ENCODE results near the gene TAB2.
"Not testable (repeated sequence)": the region's sequence is repeated elsewhere in the genome, so short reads cannot be mapped to it uniquely, and the experiment has no call there.

The TAB2 gene

DNA sequence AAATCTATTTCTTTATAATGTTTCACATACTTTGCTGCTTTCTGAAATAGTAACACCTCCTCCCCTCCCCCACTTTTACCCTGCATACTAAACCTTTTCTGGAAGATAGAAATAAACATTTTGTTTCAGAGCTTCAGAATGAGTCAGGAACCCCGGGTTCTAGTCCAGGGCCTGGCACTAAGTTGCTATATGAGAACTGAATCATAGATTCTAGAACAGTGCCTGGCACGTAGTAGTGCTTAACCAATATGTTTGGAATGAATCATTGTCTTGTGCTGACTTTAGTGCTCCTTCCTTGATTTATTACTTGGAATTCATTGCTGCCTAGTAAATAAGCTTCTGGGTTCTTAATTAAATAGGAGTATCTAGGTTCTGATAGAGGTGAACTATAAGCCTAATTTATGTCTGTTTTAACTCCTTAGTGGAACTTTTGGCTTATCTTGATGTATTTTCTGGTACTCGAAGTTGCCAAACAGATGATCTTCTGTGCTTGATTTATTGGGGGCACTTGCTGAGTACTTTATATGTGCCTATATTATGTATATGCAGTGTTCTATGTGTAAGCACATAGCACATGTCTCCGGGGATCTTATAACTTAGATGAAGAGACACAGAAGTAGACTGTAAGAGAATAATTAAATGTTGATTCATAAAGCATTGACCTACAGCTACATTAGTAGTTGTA is 18.6 kb downstream of the TAB2 start:
- DNase-seq = peak; percentile 90

DNA sequence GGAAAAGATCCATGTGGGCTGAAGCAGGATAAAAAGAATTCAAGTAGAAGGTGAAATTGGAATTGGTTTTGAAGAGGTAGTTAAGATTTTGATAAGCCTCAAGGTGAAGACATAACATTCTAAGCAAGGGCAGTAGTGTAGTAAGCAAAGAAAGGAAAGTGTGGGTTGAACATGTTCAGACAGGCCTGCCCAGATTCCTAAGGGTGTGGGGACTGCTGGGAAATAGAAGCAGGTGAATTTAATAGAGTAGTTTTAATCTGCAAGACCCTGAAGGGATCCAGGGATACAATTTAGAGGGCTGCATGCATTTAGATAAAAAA is 19.1 kb downstream of the TAB2 start:
- DNase-seq = peak; percentile 43

DNA sequence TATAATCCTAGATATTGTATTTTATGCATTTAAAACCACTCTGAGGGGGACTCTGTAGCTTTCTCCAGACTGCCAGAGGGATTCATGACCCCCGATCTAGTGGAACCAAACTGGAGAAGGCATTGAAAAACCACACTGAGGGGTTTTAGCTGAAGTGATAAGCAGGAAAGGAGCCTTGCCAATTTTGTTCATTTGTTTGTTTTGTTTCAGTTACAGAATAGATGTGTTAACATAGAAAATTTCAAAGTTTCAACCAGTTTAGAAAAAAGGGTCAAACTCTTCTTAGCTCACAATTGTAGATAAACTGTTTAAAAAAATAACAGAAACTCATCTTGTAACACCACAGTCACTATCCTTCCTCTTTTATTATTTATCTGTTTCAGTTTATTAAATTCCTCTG is 19.8 kb downstream of the TAB2 start:
- DNase-seq = no peak

DNA sequence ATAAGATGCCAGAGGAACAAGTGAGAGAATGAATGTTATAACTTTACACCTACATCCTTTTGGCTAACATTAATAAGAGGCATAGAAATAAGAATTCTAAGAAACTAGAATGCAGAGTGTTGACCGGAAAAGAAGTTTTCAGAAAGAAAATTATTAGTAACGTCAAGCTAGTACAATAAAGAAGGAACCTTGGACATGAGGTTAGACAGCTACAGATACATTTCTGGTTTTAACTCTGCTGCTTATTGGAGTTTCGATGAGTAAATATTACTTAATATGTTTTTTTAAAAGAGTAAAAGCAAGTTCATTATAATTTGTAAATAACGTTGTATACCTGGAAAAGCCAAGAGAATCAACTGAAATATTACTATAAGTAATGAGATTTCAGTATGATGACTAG is 22.7 kb downstream of the TAB2 start:
- DNase-seq = no peak

DNA sequence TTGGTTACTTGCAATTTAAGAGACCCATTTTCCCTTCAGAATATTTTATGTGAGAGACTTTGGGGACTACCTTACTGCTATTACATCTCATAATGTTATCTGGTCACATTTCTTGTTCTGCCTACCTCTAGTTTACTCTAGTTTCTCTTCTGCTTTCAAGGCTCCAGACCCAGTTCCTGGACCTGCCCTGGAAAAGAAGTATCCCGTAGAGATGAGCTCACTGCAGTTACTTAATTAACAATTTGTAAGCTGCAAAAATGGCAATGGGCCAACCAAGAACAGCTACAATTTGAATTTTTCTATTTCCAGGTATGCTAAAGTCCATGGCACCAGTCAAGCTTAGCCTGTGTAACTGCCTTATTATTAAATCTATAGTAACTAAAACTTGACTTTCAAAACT is 25.0 kb downstream of the TAB2 start:
- DNase-seq = no peak

DNA sequence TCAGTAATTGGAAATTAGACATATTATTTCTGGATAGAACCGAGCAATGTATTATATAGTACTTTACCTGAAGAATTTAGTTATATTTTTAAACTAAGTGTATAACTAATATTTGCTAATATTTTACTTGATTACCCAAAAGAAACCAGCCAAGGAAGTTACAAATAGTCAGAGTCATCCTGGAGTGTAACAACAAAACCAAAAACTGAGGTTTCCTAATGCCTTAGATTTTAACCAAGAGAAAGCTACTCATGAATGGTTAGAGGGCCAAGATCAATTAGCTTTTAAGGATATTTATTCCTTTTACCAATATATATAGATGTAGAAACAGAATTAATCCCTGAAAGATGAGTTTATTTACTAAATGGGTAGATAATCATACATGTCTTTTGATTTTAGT is 26.0 kb downstream of the TAB2 start:
- no peak for DNase-seq

DNA sequence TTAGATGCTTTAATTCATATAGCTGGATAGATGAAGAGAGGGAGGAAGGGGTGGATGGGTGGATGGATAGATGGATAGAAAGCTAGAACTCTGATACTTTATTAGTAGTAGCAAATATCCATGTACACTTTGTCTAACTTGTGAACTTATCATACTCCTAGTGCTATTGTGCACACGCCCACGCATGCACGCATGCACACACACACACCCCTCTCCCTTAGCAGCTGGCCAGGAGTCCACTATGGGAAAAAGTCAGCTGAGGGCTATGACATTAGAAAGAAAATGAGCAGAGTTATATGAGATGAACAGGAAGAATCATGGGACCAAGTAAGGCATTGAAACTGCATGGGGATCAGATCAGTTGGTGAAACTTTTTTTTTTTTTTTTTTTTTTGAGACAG is 28.6 kb downstream of the TAB2 start:
- DNase-seq = no peak

DNA sequence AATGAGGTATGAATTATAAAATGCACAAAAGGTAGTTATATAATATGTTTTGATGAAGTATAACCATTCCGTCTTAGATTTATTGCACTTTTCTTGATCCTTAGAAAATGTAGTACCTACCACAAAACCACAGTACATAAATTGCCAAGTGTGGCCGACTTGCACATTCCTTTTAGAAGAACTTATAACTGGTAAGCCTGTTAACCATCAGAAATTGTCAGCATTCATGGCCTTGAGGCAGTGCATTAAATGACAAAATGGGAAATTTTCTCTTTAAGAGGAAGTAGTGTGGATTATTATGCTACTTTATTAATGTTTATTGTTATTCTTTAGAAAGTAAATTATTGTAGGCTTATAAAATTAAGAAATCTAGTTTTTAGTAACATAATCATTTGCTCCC is 29.6 kb downstream of the TAB2 start:
- DNase-seq = no peak

DNA sequence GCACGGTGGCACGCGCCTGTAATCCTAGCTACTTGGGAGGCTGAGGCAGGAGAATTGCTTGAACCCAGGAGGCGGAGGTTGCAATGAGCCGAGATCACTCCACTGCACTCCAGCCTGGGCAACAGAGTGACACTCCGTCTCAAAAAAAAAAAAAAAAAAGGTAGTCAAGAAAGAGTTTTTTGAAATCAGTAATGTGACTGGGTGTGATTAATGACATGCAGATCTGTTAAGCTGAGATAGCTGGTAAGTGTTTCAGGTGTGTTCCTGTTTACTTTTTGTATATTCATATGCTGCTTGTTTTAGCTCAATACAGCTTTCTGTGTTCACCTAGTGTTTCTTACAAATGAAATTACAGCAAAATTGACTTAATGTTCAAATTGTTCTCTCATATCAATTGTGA is 31.8 kb downstream of the TAB2 start:
- not testable (repeated sequence) for DNase-seq

DNA sequence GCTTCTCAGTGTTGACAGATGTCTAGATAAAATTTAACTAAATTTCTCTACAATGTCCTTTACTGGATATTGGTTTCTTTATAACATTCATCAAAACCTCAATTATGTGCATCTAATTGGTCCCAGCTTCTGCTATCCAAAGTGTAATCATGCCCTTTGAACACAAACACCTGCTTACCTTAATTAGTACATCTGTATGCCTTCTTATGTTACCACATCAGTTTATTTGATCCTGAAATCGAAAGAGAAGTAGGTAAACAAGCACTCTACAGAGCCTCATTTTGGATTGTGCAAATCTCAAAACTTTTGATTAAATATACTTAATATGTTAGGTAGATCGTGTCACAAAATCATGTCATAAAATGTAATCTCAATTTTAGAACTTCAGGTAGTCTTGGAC is 36.5 kb downstream of the TAB2 start:
- DNase-seq = no peak

DNA sequence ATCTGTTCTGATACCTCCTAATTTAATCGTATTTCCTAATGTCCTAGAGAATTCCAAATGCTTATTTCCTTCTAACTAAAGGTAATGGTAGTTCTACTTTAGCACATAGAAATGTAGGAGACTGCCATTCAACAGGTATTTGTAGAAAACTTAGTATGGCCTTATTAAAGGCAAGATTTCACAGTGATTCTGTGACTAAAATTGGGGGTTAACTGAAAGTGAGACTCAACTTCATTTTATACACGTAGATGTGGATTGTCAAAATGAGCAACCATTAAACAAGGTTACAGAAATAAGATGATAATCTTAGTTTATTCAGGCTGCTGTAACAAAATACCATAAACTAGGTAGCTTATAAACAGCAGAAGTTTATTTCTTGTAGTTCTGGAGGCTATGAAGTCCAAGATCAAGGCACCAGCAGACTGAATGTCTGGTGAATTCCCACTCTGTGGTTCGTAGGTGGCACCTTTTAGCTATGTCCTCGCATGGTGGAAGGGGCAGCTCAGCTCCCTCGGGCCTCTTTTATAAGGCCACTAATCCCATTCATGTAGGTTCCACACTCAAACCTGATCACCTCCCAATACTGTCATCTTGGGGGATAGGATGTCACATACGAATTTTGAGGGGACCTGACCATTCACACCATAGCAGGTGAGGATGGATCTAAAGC is 38.7 kb downstream of the TAB2 start:
- no peak for DNase-seq

DNA sequence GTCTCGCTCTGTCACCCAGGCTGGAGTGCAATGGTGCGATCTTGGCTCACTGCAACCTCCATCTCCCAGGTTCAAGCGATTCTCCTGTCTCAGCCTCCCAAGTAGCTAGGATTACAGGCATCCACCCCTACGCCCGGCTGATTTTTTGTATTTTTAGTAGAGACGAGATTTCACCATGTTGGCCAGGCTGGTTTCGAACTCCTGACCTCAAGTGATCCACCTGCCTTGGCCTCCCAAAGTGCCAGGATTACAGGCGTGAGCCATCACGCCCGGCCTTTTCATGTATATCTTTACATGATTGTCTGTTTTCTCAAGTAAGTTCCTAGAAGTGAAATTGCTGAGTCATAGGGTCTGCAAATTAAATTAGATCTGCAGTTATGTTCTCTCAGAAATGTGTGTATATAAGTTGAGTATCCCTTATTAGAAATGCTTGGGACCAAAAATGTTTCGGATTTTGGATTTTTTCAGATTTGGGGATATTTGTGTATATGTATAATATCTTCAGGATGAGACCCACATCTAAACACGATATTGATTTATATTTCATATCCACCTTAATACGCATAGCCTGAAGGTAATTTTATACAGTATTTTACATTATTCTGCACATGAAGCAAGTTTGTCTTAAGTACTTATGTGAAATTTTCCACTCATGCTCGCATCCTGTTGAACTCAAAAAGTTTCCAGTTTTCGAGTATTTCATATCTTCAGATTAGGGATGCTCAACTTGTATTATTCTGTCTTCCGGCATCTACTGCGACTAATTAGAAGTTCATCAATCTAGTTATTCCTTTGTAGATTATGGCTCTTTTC is 40.4 kb downstream of the TAB2 start:
- DNase-seq = no peak

DNA sequence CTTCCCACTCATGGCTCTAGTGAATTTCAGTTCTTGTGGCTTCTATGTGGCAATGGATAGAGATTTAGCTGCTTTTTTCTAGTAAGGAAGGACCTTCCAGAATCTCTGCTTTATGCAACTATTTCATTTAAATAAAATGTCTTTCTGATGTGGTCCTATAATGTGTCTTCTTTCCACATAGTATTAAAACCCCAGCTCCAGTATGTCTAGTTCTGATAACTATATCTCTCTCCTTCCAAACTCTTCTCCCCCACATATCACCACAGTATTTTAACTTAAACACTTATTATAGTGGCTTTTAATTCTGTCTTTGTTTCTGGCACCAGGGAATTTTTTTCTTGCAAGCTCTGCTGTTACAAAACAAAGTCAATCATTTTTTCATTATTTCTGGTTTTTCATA is 41.9 kb downstream of the TAB2 start:
- no peak for DNase-seq

DNA sequence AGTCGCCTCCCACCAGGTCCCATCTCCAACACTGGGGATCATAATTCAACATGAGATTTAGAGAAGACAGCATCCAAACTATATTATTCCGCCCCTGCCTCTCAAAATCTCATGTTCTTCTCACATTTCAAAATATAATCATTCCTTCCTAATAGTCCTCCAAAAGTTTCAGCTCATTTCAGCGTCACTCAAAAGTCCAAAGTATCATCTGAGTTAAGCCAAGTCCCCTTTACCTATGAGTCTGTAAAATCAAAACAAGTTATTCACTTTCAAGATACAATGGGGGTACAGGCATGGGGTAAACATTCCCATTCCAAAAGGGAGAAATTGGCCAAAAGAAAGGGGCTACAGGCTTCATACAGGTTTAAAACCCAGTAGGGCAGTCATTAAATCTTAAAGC is 43.0 kb downstream of the TAB2 start:
- no peak for DNase-seq

DNA sequence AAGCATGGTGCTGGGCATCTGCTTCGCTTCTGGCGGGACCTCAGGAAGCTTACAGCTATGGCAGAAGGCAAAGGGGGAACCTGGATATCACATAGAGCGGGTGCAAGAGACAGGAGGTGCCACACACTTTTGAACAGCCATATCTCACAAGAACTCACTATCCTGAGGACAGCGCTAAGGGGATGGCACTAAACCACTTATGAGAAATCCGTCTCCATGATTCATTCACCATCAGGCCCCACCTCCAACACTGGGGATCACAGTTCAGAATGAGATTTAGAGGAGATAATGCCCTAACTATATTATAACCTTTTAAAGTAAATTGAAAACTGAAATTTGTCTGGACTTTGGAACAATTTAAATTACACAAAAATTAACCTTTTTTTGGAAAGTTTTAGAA is 44.8 kb downstream of the TAB2 start:
- no peak for DNase-seq

DNA sequence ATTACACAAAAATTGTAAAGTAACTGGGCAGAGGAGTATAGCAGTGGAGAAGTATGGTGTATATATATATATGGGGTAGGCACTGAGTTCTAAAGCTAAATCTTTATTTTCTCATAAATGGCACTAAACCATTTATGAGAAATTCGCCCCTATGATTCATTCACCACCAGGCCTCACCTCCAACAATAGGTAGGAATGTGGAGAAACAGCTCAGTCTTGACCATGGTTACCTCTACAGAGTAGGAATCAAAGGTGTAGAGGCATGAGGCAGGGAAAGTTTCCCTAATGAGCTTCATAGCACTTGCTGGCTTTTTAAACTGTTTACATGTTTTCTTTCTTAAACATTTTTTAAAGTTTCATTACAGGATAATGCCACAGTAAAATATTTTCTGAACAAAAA is 45.6 kb downstream of the TAB2 start:
- no peak for DNase-seq

DNA sequence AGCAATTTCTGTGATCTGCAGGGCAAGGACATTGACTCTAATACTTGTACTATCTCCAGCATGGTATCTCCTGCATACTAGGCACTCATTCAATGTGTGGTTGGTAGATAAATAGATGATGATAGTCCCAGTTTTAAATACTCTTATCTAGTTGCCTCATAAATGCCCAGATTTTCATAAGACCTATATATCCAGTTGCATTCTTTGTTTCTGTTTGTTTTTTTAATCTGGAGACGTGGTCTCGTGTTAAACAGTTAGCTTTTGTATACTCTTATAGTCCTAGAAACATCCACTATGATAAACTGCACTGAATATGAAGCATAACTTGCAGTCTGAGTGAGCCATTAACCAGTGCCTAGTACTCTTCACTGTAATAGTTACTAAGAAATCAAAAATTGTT is 47.0 kb downstream of the TAB2 start:
- DNase-seq = no peak

DNA sequence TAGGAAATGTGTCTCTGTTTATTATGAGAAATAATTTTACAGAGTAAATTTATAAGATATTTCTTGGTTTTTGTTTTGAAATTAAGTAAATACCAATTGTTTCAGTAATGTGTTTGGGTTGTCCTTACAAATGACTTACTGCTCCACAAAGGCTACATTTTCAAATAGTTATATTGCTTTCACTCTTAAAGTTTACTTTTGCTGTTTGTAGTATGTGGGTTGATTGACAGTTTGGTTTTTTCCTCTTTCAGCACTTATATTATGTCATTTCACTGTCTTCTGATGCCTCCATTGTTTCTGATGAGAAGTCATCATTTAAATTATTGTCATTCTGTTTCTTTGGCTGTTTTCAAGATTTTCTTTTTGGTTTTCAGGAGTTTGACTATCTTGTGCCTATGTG is 47.7 kb downstream of the TAB2 start:
- DNase-seq = no peak

DNA sequence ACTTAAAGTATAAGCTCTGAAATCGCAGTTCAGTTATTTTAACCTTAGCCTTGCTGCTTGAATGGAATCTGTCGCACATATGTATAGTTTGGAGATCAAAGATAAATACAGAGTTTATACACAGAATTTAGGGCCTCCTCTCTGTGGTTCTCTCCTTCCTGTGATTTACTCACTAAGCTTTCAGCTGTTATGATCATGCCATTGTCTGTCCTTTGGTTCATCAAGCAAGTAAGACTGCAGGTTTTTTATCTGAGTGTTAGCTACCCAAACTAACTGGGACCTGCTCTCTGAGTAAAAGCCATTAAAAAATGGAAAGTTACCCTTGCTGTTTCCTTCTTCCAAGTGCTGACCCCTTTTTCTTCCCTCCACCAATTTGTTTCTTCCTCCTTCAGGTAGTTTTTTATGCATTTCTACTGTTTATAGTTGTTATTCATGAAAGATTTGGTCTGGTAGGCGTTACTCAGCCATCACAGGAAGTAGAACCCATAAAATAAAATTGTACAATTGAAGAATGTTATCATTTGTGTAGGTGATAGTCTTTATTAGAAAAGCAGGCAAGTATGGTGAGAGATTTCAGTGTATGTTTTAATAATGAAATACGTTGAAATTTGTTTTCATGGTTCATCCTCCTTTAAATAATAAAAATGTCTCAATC is 48.9 kb downstream of the TAB2 start:
- peak; percentile 43 for DNase-seq

DNA sequence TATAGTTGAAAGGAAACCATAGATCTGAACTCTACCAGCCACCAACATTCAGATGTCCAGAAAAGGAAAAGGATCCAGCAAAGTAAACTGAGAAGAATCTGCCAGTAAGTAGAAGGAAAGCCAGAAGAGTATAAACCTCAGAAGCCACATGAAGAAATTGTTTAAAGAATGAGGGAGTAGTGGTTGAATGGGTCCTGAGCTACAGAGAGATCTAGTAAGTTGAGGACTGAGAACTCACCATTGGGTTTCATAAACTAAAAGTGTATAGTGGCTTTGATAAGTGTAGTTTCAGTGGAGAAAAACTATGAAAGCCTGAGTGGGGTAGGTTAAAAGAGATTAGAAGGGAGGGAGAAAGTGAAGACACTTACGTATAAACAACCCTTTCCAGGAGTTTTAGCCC is 50.6 kb downstream of the TAB2 start:
- DNase-seq = peak; percentile 58

DNA sequence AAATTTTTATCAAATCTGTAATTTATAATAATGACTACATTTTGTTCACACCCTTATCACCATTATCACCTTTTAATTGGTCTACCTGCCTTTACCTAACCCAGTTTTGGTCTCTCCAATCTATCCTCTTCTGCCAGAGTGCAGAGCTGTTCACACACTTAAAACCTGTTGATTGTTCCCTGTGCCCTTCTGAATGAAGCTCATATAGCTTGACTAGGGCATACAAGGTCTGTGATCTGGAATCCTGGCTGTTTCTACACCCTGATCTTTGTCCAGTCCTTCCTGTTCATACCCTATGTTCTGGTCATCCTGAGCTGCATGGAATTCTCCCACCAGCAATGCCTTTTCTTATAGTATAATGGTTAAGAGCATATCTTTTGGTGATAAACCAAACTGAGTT is 53.6 kb downstream of the TAB2 start:
- no peak for DNase-seq

DNA sequence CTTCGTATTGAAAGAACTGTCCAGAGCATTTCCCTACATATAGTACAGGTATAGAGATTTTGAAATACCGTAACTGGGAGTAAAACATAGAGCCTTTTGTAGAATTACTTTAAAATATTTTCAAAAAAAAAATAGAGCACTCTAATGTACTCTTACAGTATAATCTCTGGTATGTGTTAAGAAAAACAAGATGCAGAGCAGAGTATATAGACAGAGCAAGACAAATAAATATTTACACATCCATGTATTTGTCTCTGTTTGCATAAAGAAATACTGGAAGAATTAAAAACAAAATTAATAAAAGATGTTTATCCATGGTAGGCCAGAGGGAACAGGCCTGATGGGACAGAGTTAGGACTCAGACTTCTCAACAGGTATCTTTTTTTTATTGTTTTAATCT is 54.5 kb downstream of the TAB2 start:
- DNase-seq = no peak

DNA sequence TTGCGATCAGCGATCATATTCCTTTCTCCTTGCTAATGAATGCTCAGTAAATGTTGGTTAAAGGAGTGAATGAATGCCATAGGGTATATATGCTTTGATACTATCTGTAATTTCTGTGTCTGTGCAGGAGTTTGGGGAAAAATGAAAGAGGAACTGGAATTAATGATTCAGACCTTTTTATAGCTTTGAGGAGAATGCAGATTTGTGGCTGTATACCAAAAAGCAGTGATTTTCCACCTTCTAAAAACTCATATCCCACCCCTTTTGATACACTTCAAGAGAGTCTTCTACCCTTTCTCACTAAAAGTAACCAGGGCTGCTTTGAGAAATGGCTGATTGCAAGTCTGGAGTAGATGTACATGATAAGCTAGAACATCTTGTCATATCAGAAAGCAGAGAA is 56.0 kb downstream of the TAB2 start:
- DNase-seq = no peak

DNA sequence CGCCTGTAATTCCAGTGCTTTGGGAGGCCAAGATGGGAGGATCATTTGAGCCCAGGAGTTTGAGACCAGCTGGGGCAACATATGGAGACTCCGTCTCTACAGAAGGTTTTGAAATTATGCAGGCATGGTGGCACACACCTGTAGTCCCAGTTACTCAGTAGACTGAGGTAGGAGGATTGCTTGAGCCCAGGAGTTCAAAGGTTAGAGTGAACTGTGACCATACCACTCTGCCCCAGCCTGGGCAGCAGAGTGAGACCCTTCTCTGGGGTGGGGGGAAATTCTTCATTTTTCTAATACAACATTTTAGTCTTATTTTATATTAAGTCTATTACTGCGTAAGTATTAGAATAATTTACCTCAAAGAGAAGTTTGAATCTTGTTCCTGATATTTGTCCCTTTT is 62.5 kb downstream of the TAB2 start:
- DNase-seq = no peak
